SU-DHL-6 (cell line): ENCODE results near the gene HPS3.

ENCODE experiments used
- CTCF ChIP-seq: fragments of 200-600 bp; sonication (generic); IDR thresholded peaks from one replicate; pipeline ENCODE4 v1.5.1; 2017; ENCODE audit warnings: antibody characterized with exemption, mild to moderate bottlenecking, low read length, moderate library complexity; ENCODE audit not compliant: insufficient read depth, poor library complexity, severe bottlenecking
- EZH2phosphoT487 ChIP-seq: fragments of 200-600 bp; sonication (generic), shearing (Covaris generic); conservative IDR thresholded peaks from 2 replicates; pipeline ENCODE4 v1.6.1; 2018; ENCODE audit warnings: mild to moderate bottlenecking, antibody characterized with exemption, low read length, moderate library complexity, mixed read lengths

DNA sequence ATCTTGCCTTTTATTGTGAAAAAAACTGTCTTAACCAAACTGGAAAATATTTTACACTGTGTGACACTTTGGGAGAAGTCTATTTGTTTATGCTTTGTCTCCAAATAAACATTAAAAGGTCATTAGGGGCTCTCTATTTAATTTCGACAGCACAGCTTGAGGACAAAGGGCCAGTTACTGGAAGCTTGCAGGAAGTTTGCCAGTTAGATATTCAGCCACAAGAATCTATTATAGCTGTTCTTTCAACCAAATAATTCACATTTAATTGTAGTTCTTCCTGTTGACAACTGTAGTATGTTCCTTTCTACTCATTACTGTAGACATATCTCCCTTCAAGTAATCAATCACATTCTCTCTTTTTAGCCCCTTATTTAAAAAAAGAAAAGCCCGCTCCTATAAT is 86.1 kb downstream of the HPS3 start:
- TF ChIP-seq EZH2phosphoT487 (no peak), CTCF (no peak)
